T-helper 1 cell (primary cell): Measurements from ENCODE around the gene SQOR.
A peak's percentile ranks its signal among the peaks of the same experiment; 100 is the strongest.

ENCODE experiments used
- DNase-seq, 5 donors: peaks; one replicate each; pipeline ENCODE4 v3.0.0-alpha.2; 2012 to 2020

SQOR gene

GRCh38 chr15:45664451-45664850 is 29.6 kb downstream of the SQOR start:
- DNase-seq = no peak

- no peak for DNase-seq
These were observed 30.4 kb downstream of the SQOR start for GRCh38 chr15:45665261-45665660.

GRCh38 chr15:45666119-45666875 is 31.5 kb downstream of the SQOR start:
- DNase-seq = no peak

GRCh38 chr15:45667002-45667401 is 32.2 kb downstream of the SQOR start:
- no peak for DNase-seq

GRCh38 chr15:45668386-45668785 is 33.6 kb downstream of the SQOR start:
- no peak for DNase-seq

GRCh38 chr15:45669422-45669821 is 34.6 kb downstream of the SQOR start:
- DNase-seq = no peak

GRCh38 chr15:45670091-45670490 is 35.3 kb downstream of the SQOR start:
- DNase-seq = no peak

- DNase-seq = no peak
These were observed 35.7 kb downstream of the SQOR start for GRCh38 chr15:45670511-45670910.

GRCh38 chr15:45674677-45675076 is 39.8 kb downstream of the SQOR start:
- no peak for DNase-seq

GRCh38 chr15:45677797-45678196 is 43.0 kb downstream of the SQOR start:
- no peak for DNase-seq

- DNase-seq = no peak
These were observed 43.8 kb downstream of the SQOR start for GRCh38 chr15:45678459-45679178.

GRCh38 chr15:45684533-45684932 is 49.7 kb downstream of the SQOR start:
- DNase-seq = no peak

- no peak for DNase-seq
These were observed 54.8 kb downstream of the SQOR start for GRCh38 chr15:45689616-45690015.

- DNase-seq = no peak
These were observed 55.9 kb downstream of the SQOR start for GRCh38 chr15:45690581-45691260.

- no peak for DNase-seq
These were observed 66.3 kb downstream of the SQOR start for GRCh38 chr15:45701108-45701507.

GRCh38 chr15:45702041-45702440 is 67.2 kb downstream of the SQOR start:
- DNase-seq = no peak

GRCh38 chr15:45703670-45704328 is 69.0 kb downstream of the SQOR start:
- no peak for DNase-seq

GRCh38 chr15:45704329-45705249 is 69.8 kb downstream of the SQOR start:
- peak in 1 of 5 donors; percentile 6 for DNase-seq

- DNase-seq = peak; percentile 25 to 73 (median 51)
These were observed 71.0 kb downstream of the SQOR start for GRCh38 chr15:45705510-45706473.

- no peak for DNase-seq
These were observed 75.8 kb downstream of the SQOR start for GRCh38 chr15:45710657-45711056.
